Measurements from ENCODE around the gene DEGS2. TPM values are rescaled to one million over a fixed set of nuclear protein-coding genes. Genes with fewer than 3 reads are reported as not detected.

The DEGS2 gene
- total RNA-seq, 2 experiments from 2014 or later, result 0.52 to 0.99 TPM

GRCh38 chr14:100135073-100135472, 24.4 kb downstream of the DEGS2 start:
- no peaks in the 10 kb centered on the region for H3K9me3 Mint-ChIP-seq
- no peak overlapping the region for H3K4me3 Mint-ChIP-seq
- DNase-seq, result no peak
- intact Hi-C loops (cut with micrococcal nuclease), result no loop called here
- H3K36me3 Mint-ChIP-seq (ENCODE audit: low read depth), result peaks cover 22% of the 10 kb centered on the region
- H3K27me3 Mint-ChIP-seq (ENCODE audit: low read depth), result no peaks in the 10 kb centered on the region
- H3K27ac Mint-ChIP-seq, result peak overlapping the region; percentile 30
- CTCF ChIA-PET, result interaction anchor here (0.5 to 0.8 kb wide), 2 partner anchors 64 to 239 kb away, joined by 3 read pairs; no protein-coding TSS in a partner anchor
- no peaks in the 10 kb centered on the region for H3K4me1 Mint-ChIP-seq (ENCODE audit: low read depth)

GRCh38 chr14:100134586-100134985, 24.9 kb downstream of the DEGS2 start:
- H3K36me3 Mint-ChIP-seq (ENCODE audit: low read depth), result peaks cover 21% of the 10 kb centered on the region
- CTCF ChIA-PET, result interaction anchor here (0.5 to 0.8 kb wide), 2 partner anchors 64 to 238 kb away, joined by 3 read pairs; no protein-coding TSS in a partner anchor

GRCh38 chr14:100132903-100133510, 26.4 kb downstream of the DEGS2 start:
- H3K27ac Mint-ChIP-seq, result no peak overlapping the region
- H3K36me3 Mint-ChIP-seq (ENCODE audit: low read depth), result peaks cover 17% of the 10 kb centered on the region
- no peaks in the 10 kb centered on the region for H3K9me3 Mint-ChIP-seq
- H3K4me1 Mint-ChIP-seq (ENCODE audit: low read depth), result no peaks in the 10 kb centered on the region
- no peak overlapping the region for H3K4me3 Mint-ChIP-seq
- no peaks in the 10 kb centered on the region for H3K27me3 Mint-ChIP-seq (ENCODE audit: low read depth)
- intact Hi-C loops (cut with micrococcal nuclease), result no loop called here
- CTCF ChIA-PET, result interaction anchor here (1.4 kb wide), 1 partner anchor 9 kb away, joined by 4 read pairs; no protein-coding TSS in a partner anchor
- no peak for DNase-seq

More at GRCh38 chr14:100134586-100134985, 24.9 kb downstream of the DEGS2 start:
- intact Hi-C loops (cut with micrococcal nuclease), result no loop called here
- DNase-seq, result no peak
- no peaks in the 10 kb centered on the region for H3K27me3 Mint-ChIP-seq (ENCODE audit: low read depth)
- no peaks in the 10 kb centered on the region for H3K4me1 Mint-ChIP-seq (ENCODE audit: low read depth)
- H3K4me3 Mint-ChIP-seq, result no peak overlapping the region
- peak overlapping the region; percentile 50 for H3K27ac Mint-ChIP-seq
- no peaks in the 10 kb centered on the region for H3K9me3 Mint-ChIP-seq

GRCh38 chr14:100132161-100132902, 27.1 kb downstream of the DEGS2 start:
- Mint-ChIP-seq H3K27ac (no peak overlapping the region), H3K27me3 (ENCODE audit: low read depth) (no peaks in the 10 kb centered on the region), H3K9me3 (no peaks in the 10 kb centered on the region), H3K36me3 (ENCODE audit: low read depth) (peaks cover 21% of the 10 kb centered on the region), H3K4me3 (no peak overlapping the region), H3K4me1 (ENCODE audit: low read depth) (no peaks in the 10 kb centered on the region)
- DNase-seq, result no peak
- intact Hi-C loops (cut with micrococcal nuclease), result no loop called here
- CTCF ChIA-PET, result interaction anchor here (1.2 to 1.4 kb wide), 2 partner anchors 10 to 61 kb away, joined by 4 to 6 read pairs; no protein-coding TSS in a partner anchor

GRCh38 chr14:100131181-100131580, 28.3 kb downstream of the DEGS2 start:
- no peaks in the 10 kb centered on the region for H3K4me1 Mint-ChIP-seq (ENCODE audit: low read depth)
- peaks cover 23% of the 10 kb centered on the region for H3K36me3 Mint-ChIP-seq (ENCODE audit: low read depth)
- intact Hi-C loops (cut with micrococcal nuclease), result no loop called here
- H3K27ac Mint-ChIP-seq, result peak overlapping the region; percentile 8
- H3K27me3 Mint-ChIP-seq (ENCODE audit: low read depth), result no peaks in the 10 kb centered on the region
- CTCF ChIA-PET, result interaction anchor here (0.8 to 3.5 kb wide), 3 partner anchors 23 to 62 kb away, joined by 4 to 11 read pairs (median 6); no protein-coding TSS in a partner anchor
- H3K4me3 Mint-ChIP-seq, result no peak overlapping the region
- DNase-seq, result no peak
- H3K9me3 Mint-ChIP-seq, result no peaks in the 10 kb centered on the region

GRCh38 chr14:100130521-100130920, 28.9 kb downstream of the DEGS2 start:
- Mint-ChIP-seq H3K9me3 (no peaks in the 10 kb centered on the region), H3K36me3 (ENCODE audit: low read depth) (peaks cover 21% of the 10 kb centered on the region), H3K27ac (no peak overlapping the region), H3K27me3 (ENCODE audit: low read depth) (no peaks in the 10 kb centered on the region), H3K4me1 (ENCODE audit: low read depth) (no peaks in the 10 kb centered on the region), H3K4me3 (no peak overlapping the region)
- no peak for DNase-seq
- intact Hi-C loops (cut with micrococcal nuclease), result no loop called here
- CTCF ChIA-PET, result interaction anchor here (3.5 kb wide), 1 partner anchor 22 kb away, joined by 11 read pairs; no protein-coding TSS in a partner anchor

GRCh38 chr14:100129161-100129589, 30.3 kb downstream of the DEGS2 start:
- CTCF ChIA-PET, result interaction anchor here (3.5 kb wide), 1 partner anchor 21 kb away, joined by 11 read pairs; no protein-coding TSS in a partner anchor
- peak overlapping the region; percentile 30 for H3K27ac Mint-ChIP-seq
- no peaks in the 10 kb centered on the region for H3K4me1 Mint-ChIP-seq (ENCODE audit: low read depth)
- no peaks in the 10 kb centered on the region for H3K9me3 Mint-ChIP-seq
- H3K27me3 Mint-ChIP-seq (ENCODE audit: low read depth), result no peaks in the 10 kb centered on the region
- intact Hi-C loops (cut with micrococcal nuclease), result no loop called here
- no peak for DNase-seq
- H3K4me3 Mint-ChIP-seq, result no peak overlapping the region
- peaks cover 28% of the 10 kb centered on the region for H3K36me3 Mint-ChIP-seq (ENCODE audit: low read depth)

- Mint-ChIP-seq H3K27ac (no peak overlapping the region), H3K9me3 (no peaks in the 10 kb centered on the region), H3K4me3 (no peak overlapping the region), H3K27me3 (ENCODE audit: low read depth) (no peaks in the 10 kb centered on the region), H3K36me3 (ENCODE audit: low read depth) (peaks cover 29% of the 10 kb centered on the region), H3K4me1 (ENCODE audit: low read depth) (no peaks in the 10 kb centered on the region)
- DNase-seq, result no peak
- CTCF ChIA-PET, result interaction anchor here (1.9 to 3.5 kb wide), 2 partner anchors 20 to 27 kb away, joined by 6 to 11 read pairs; no protein-coding TSS in a partner anchor
- intact Hi-C loops (cut with micrococcal nuclease), result no loop called here
Observed at GRCh38 chr14:100128688-100129087, 30.8 kb downstream of the DEGS2 start.

- H3K36me3 Mint-ChIP-seq (ENCODE audit: low read depth), result peaks cover 26% of the 10 kb centered on the region
- intact Hi-C loops (cut with micrococcal nuclease), result no loop called here
- no peak overlapping the region for H3K27ac Mint-ChIP-seq
- H3K4me1 Mint-ChIP-seq (ENCODE audit: low read depth), result no peaks in the 10 kb centered on the region
- no peaks in the 10 kb centered on the region for H3K27me3 Mint-ChIP-seq (ENCODE audit: low read depth)
- no peak for DNase-seq
- CTCF ChIA-PET, result interaction anchor here (1.9 to 3.5 kb wide), 2 partner anchors 19 to 27 kb away, joined by 6 to 11 read pairs; no protein-coding TSS in a partner anchor
- H3K4me3 Mint-ChIP-seq, result no peak overlapping the region
- H3K9me3 Mint-ChIP-seq, result no peaks in the 10 kb centered on the region
Observed at GRCh38 chr14:100127853-100128455, 31.5 kb downstream of the DEGS2 start.

GRCh38 chr14:100126401-100126800, 33.0 kb downstream of the DEGS2 start:
- Mint-ChIP-seq H3K27me3 (ENCODE audit: low read depth) (no peaks in the 10 kb centered on the region), H3K36me3 (ENCODE audit: low read depth) (peaks cover 19% of the 10 kb centered on the region), H3K27ac (no peak overlapping the region), H3K4me1 (ENCODE audit: low read depth) (no peaks in the 10 kb centered on the region), H3K9me3 (no peaks in the 10 kb centered on the region), H3K4me3 (no peak overlapping the region)
- DNase-seq, result no peak
- CTCF ChIA-PET, result interaction anchor here (1.5 kb wide), 1 partner anchor 143 kb away, joined by 4 read pairs; no protein-coding TSS in a partner anchor
- intact Hi-C loops (cut with micrococcal nuclease), result no loop called here

- Mint-ChIP-seq H3K36me3 (ENCODE audit: low read depth) (peaks cover 16% of the 10 kb centered on the region), H3K4me3 (no peak overlapping the region), H3K4me1 (ENCODE audit: low read depth) (no peaks in the 10 kb centered on the region), H3K27ac (no peak overlapping the region), H3K27me3 (ENCODE audit: low read depth) (no peaks in the 10 kb centered on the region), H3K9me3 (no peaks in the 10 kb centered on the region)
- intact Hi-C loops (cut with micrococcal nuclease), result no loop called here
- CTCF ChIA-PET, result interaction anchor here (0.6 kb wide), 1 partner anchor 253 kb away, joined by 3 read pairs; no protein-coding TSS in a partner anchor
- no peak for DNase-seq
Observed at GRCh38 chr14:100124551-100125088, 34.8 kb downstream of the DEGS2 start.

- CTCF ChIA-PET, result no interaction called here
- H3K9me3 Mint-ChIP-seq, result no peaks in the 10 kb centered on the region
- peaks cover 14% of the 10 kb centered on the region for H3K36me3 Mint-ChIP-seq (ENCODE audit: low read depth)
- no peaks in the 10 kb centered on the region for H3K27me3 Mint-ChIP-seq (ENCODE audit: low read depth)
- no peak overlapping the region for H3K4me3 Mint-ChIP-seq
- H3K4me1 Mint-ChIP-seq (ENCODE audit: low read depth), result peaks cover 5% of the 10 kb centered on the region
- no peak overlapping the region for H3K27ac Mint-ChIP-seq
- intact Hi-C loops (cut with micrococcal nuclease), result no loop called here
- no peak for DNase-seq
Observed at GRCh38 chr14:100123618-100124017, 35.8 kb downstream of the DEGS2 start.
